Neuronal stem cell (in vitro differentiated cells): ENCODE results near the gene GH1.
A peak's percentile ranks its signal among the peaks of the same experiment; 100 is the strongest.
"Not testable (repeated sequence)": the region's sequence is repeated elsewhere in the genome, so short reads cannot be mapped to it uniquely, and the experiment has no call there.

Source experiments
- DNase-seq: peaks from one replicate; pipeline ENCODE4 v3.0.0-alpha.2; 2013; ENCODE audit warnings: low spot score
- H2AFZ ChIP-seq: one replicate; pipeline ENCODE4 v1.6.1; 2013; ENCODE audit warnings: mild to moderate bottlenecking, low read length, inconsistent platforms
- H2AK5ac ChIP-seq: 2 replicates; pipeline ENCODE4 v1.6.1; 2013; ENCODE audit warnings: low read depth, mild to moderate bottlenecking, inconsistent platforms, low read length, moderate library complexity, mixed read lengths
- H2BK120ac ChIP-seq: 2 replicates; pipeline ENCODE4 v1.6.1; 2013; ENCODE audit warnings: low read depth, mild to moderate bottlenecking, inconsistent platforms, low read length, moderate library complexity, mixed read lengths
- H2BK12ac ChIP-seq: one replicate; pipeline ENCODE4 v1.6.1; 2013; ENCODE audit warnings: low read length, inconsistent platforms
- H2BK15ac ChIP-seq: 2 replicates; pipeline ENCODE4 v1.6.1; 2013; ENCODE audit warnings: mild to moderate bottlenecking, low read length, inconsistent platforms, mixed read lengths
- H2BK5ac ChIP-seq: one replicate; pipeline ENCODE4 v1.6.1; 2013; ENCODE audit warnings: inconsistent platforms, mild to moderate bottlenecking, low read length, moderate library complexity
- H3K14ac ChIP-seq: one replicate; pipeline ENCODE4 v1.6.1; 2013; ENCODE audit warnings: low read length, inconsistent platforms
- H3K18ac ChIP-seq: 2 replicates; pipeline ENCODE4 v1.6.1; 2013; ENCODE audit warnings: low read length, inconsistent platforms
- H3K23ac ChIP-seq: 2 replicates; pipeline ENCODE4 v1.6.1; 2013; ENCODE audit warnings: low read depth, mild to moderate bottlenecking, mixed read lengths, low read length, inconsistent platforms; ENCODE audit not compliant: poor library complexity
- H3K27ac ChIP-seq: replicated peaks from 3 replicates; pipeline ENCODE4 v1.5.1; 2013; ENCODE audit warnings: low read length, inconsistent platforms
- H3K27me3 ChIP-seq, 3 experiments: 2 replicates each; pipeline ENCODE4 v1.6.1; 2013; ENCODE audit warnings: low read length in 3 of 3, mild to moderate bottlenecking in 2 of 3, inconsistent platforms in 1 of 3, low read depth in 1 of 3, mixed read lengths in 1 of 3, moderate library complexity in 1 of 3; ENCODE audit not compliant: control insufficient read depth in 3 of 3, insufficient read depth in 3 of 3
- H3K36me3 ChIP-seq, 2 donors: replicated peaks in 1 of 2; 2 replicates each; pipeline ENCODE4 v1.6.1; 2013; ENCODE audit warnings: low read length in 2 of 2; ENCODE audit not compliant: control insufficient read depth in 2 of 2, insufficient read depth in 2 of 2
- H3K4ac ChIP-seq: 2 replicates; pipeline ENCODE4 v1.6.1; 2013; ENCODE audit warnings: inconsistent platforms, mild to moderate bottlenecking, low read length, moderate library complexity
- H3K4me1 ChIP-seq, 2 donors: 1 replicate in 1 of 2; 2 replicates in 1 of 2; pipeline ENCODE4 v1.6.1; 2013; ENCODE audit warnings: low read length in 2 of 2, low read depth in 1 of 2; ENCODE audit not compliant: control insufficient read depth in 2 of 2, insufficient read depth in 1 of 2
- H3K4me2 ChIP-seq: one replicate; pipeline ENCODE4 v1.6.1; 2013; ENCODE audit warnings: mild to moderate bottlenecking, low read length, inconsistent platforms; ENCODE audit not compliant: insufficient read depth, poor library complexity, severe bottlenecking
- H3K4me3 ChIP-seq, 2 donors: 2 replicates each; pipeline ENCODE4 v1.5.1; 2013; ENCODE audit warnings: low read length in 2 of 2, mild to moderate bottlenecking in 2 of 2, inconsistent platforms in 1 of 2, moderate library complexity in 1 of 2
- H3K79me1 ChIP-seq: one replicate; pipeline ENCODE4 v1.6.1; 2013; ENCODE audit warnings: low read depth, mild to moderate bottlenecking, inconsistent platforms, low read length, moderate library complexity
- H3K9ac ChIP-seq: one replicate; pipeline ENCODE4 v1.6.1; 2013; ENCODE audit warnings: mild to moderate bottlenecking, low read depth, low read length, inconsistent platforms; ENCODE audit not compliant: poor library complexity
- H3K9me3 ChIP-seq, 2 donors: replicated peaks in 1 of 2; 2 replicates each; pipeline versions ENCODE3 to v1.6.1; 2013; ENCODE audit warnings: low read length in 2 of 2, mild to moderate bottlenecking in 2 of 2, inconsistent platforms in 1 of 2, low read depth in 1 of 2, mixed read lengths in 1 of 2, moderate library complexity in 1 of 2; ENCODE audit not compliant: control insufficient read depth in 2 of 2, insufficient read depth in 1 of 2
- H4K8ac ChIP-seq: one replicate; pipeline ENCODE4 v1.6.1; 2013; ENCODE audit warnings: low read depth, mild to moderate bottlenecking, inconsistent platforms, low read length, moderate library complexity
- H4K91ac ChIP-seq: one replicate; pipeline ENCODE4 v1.6.1; 2013; ENCODE audit warnings: low read length, low read depth, mild to moderate bottlenecking, inconsistent platforms; ENCODE audit not compliant: poor library complexity
- WGBS, 2 donors: extraction: QIAGEN DNeasy Blood & Tissue Kit; methylation state at CpG; one replicate each; pipeline ENCODE4 v1.1.7; 2013; ENCODE audit warnings: missing lambda C conversion rate in 2 of 2, mixed read lengths in 1 of 2; ENCODE audit not compliant: insufficient read length in 2 of 2, insufficient replicate concordance in 1 of 2; ENCODE audit errors: extremely low coverage in 2 of 2; 5-methylcytosine and 5-hydroxymethylcytosine counted together

The GH1 gene

GRCh38 chr17:63882626-63883126 lies 36.0 kb downstream of the GH1 start:
- H2BK12ac ChIP-seq, H2BK5ac ChIP-seq, H2AFZ ChIP-seq, H3K36me3 ChIP-seq, H3K9ac ChIP-seq, H3K27ac ChIP-seq, H3K4me3 ChIP-seq, H3K4me1 ChIP-seq, H3K18ac ChIP-seq, H3K79me1 ChIP-seq, H3K4ac ChIP-seq, H2BK15ac ChIP-seq, H4K8ac ChIP-seq, H3K9me3 ChIP-seq, H3K14ac ChIP-seq, H3K27me3 ChIP-seq, H3K4me2 ChIP-seq, H2AK5ac ChIP-seq, H2BK120ac ChIP-seq, H4K91ac ChIP-seq, DNase-seq: not testable (repeated sequence)
- H3K23ac ChIP-seq, result peak overlapping the region; percentile 43
- WGBS, 2 donors, result no CpG with 5 or more reads among the region's 9 CpGs

GRCh38 chr17:63881935-63882601 lies 36.6 kb downstream of the GH1 start, which contains the start of gene GH2:
Gene GH2, minus strand, starts transcription at chr17:63881944. Its CDS starts 143 bp downstream, at chr17:63881801.
- no peak within 1 kb of the TSS for H2AFZ ChIP-seq
- no peak within 1 kb of the TSS for H3K4me3 ChIP-seq
- peak; percentile 48 for DNase-seq
- no peak within 1 kb of the TSS for H2BK12ac ChIP-seq
- no peak within 1 kb of the TSS for H4K8ac ChIP-seq
- no peak within 1 kb of the TSS for H2BK120ac ChIP-seq
- no peak within 1 kb of the TSS for H3K27ac ChIP-seq
- no peak within 1 kb of the TSS for H3K4me2 ChIP-seq
- H4K91ac ChIP-seq, result no peak within 1 kb of the TSS
- H3K36me3 ChIP-seq, result no peaks in the 10 kb centered on the region
- H3K18ac ChIP-seq, result no peak within 1 kb of the TSS
- H3K9me3 ChIP-seq, result no peaks in the 10 kb centered on the region
- no CpG with 5 or more reads among the region's 15 CpGs for WGBS, 2 donors
- no peak within 1 kb of the TSS for H2BK15ac ChIP-seq
- H3K23ac ChIP-seq, result peak within 1 kb of the TSS; percentile 43
- H3K4me1 ChIP-seq, result no peaks in the 10 kb centered on the region
- no peaks in the 10 kb centered on the region for H3K27me3 ChIP-seq
- H3K9ac ChIP-seq, result no peak within 1 kb of the TSS
- H3K79me1 ChIP-seq, result no peaks in the 10 kb centered on the region
- H3K4ac ChIP-seq, result no peak within 1 kb of the TSS
- peak within 1 kb of the TSS; percentile 71 for H3K14ac ChIP-seq
- no peak within 1 kb of the TSS for H2AK5ac ChIP-seq
- peak within 1 kb of the TSS; percentile 82 for H2BK5ac ChIP-seq

GRCh38 chr17:63881337-63881736 lies 37.3 kb downstream of the GH1 start:
- H3K4me3 ChIP-seq, H2BK120ac ChIP-seq, H3K14ac ChIP-seq, H3K4ac ChIP-seq, H3K36me3 ChIP-seq, H2AK5ac ChIP-seq, H3K27ac ChIP-seq, H2BK12ac ChIP-seq, H3K9me3 ChIP-seq, H3K4me1 ChIP-seq, H3K27me3 ChIP-seq, H4K91ac ChIP-seq, H3K9ac ChIP-seq, H2BK5ac ChIP-seq, H3K23ac ChIP-seq, H3K18ac ChIP-seq, H4K8ac ChIP-seq, DNase-seq, H3K79me1 ChIP-seq, H2BK15ac ChIP-seq, H2AFZ ChIP-seq, H3K4me2 ChIP-seq: not testable (repeated sequence)
- WGBS, 2 donors, result no CpG with 5 or more reads among the region's 11 CpGs

GRCh38 chr17:63880706-63881105 lies 37.9 kb downstream of the GH1 start:
- H3K27me3 ChIP-seq, result no peaks in the 10 kb centered on the region
- no peaks in the 10 kb centered on the region for H3K9me3 ChIP-seq
- no peak overlapping the region for H2BK15ac ChIP-seq
- H2AK5ac ChIP-seq, result no peak overlapping the region
- no CpG with 5 or more reads among the region's 12 CpGs for WGBS, 2 donors
- no peak overlapping the region for H2AFZ ChIP-seq
- H3K4me3 ChIP-seq, result no peak overlapping the region
- no peak overlapping the region for H4K91ac ChIP-seq
- no peak overlapping the region for H3K4me2 ChIP-seq
- no peak overlapping the region for H3K9ac ChIP-seq
- H2BK12ac ChIP-seq, result no peak overlapping the region
- H3K18ac ChIP-seq, result no peak overlapping the region
- H3K4ac ChIP-seq, result no peak overlapping the region
- no peak for DNase-seq
- no peak overlapping the region for H4K8ac ChIP-seq
- no peaks in the 10 kb centered on the region for H3K36me3 ChIP-seq
- H3K14ac ChIP-seq, result peak overlapping the region; percentile 71
- no peaks in the 10 kb centered on the region for H3K4me1 ChIP-seq
- H3K27ac ChIP-seq, result no peak overlapping the region
- H2BK120ac ChIP-seq, result no peak overlapping the region
- no peak overlapping the region for H3K23ac ChIP-seq
- H2BK5ac ChIP-seq, result peak overlapping the region; percentile 82
- no peaks in the 10 kb centered on the region for H3K79me1 ChIP-seq
